ENCODE results near the gene PVALB. TPM values are rescaled to one million over a fixed set of nuclear protein-coding genes. Genes with fewer than 3 reads are reported as not detected.

Gene PVALB
- total RNA-seq, 1 experiment from 2014 or later, result not detected

DNA sequence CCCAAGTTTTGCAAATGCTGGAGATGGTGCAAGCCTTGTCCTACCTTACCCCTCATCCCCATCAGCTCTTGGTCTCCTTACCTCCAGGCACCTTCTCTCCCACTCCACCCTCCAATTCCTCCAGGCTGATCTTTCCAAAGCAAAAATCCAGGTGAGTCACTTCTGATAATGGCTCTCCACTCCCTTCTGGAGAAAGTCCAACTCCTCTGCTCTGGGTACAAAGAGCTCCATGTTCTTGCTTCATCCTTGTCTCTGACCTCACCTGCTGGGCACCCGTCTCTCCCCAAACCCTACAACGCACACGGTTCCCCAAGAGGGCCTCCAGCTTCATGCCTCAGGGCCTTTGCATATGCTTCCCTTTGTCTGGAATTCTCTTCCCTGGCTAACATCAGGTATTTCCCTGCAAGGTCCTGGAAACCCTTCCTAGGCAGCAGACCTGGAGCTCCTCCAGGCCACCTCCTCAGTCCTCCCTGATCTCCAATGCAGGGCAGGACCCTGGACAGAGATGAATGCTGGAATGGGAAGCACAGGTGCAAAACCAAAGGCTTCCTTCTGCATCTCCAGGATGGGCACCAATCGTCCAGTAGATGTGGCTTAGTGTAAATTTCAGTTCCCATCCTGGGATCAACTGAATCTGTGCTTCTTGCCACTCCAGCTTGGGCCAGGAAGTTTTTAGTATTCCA, 63.6 kb downstream of the PVALB start:
- BruUV-seq (replicated peaks), result no TSS peak
- intact Hi-C loops (cut with micrococcal nuclease), result no loop called here

More for the DNA sequence above, 63.6 kb downstream of the PVALB start:
- no peak for DNase-seq (ENCODE audit: low read depth, low spot score)
- ChIA-PET POLR2A (interaction anchor here (1.4 kb wide), 1 partner anchor 23 kb away, joined by 4 read pairs; the partner anchor contains the start of gene IFT27), RAD21 (ENCODE audit: low non-redundant PET in 1 of 2, low total read pairs in 2 of 2, uncharacterized antibody in 2 of 2, unreplicated experiment in 2 of 2) (no interaction called here), CTCF (interaction anchor here (0.6 to 1.9 kb wide), 5 partner anchors 11 to 207 kb away, joined by 3 to 6 read pairs (median 4); partner anchors contain the start of gene IFT27)
- peak overlapping the region; percentile 46 for H3K4me2 ChIP-seq (ENCODE audit: low read length)
- TF ChIP-seq, protein P1, sequence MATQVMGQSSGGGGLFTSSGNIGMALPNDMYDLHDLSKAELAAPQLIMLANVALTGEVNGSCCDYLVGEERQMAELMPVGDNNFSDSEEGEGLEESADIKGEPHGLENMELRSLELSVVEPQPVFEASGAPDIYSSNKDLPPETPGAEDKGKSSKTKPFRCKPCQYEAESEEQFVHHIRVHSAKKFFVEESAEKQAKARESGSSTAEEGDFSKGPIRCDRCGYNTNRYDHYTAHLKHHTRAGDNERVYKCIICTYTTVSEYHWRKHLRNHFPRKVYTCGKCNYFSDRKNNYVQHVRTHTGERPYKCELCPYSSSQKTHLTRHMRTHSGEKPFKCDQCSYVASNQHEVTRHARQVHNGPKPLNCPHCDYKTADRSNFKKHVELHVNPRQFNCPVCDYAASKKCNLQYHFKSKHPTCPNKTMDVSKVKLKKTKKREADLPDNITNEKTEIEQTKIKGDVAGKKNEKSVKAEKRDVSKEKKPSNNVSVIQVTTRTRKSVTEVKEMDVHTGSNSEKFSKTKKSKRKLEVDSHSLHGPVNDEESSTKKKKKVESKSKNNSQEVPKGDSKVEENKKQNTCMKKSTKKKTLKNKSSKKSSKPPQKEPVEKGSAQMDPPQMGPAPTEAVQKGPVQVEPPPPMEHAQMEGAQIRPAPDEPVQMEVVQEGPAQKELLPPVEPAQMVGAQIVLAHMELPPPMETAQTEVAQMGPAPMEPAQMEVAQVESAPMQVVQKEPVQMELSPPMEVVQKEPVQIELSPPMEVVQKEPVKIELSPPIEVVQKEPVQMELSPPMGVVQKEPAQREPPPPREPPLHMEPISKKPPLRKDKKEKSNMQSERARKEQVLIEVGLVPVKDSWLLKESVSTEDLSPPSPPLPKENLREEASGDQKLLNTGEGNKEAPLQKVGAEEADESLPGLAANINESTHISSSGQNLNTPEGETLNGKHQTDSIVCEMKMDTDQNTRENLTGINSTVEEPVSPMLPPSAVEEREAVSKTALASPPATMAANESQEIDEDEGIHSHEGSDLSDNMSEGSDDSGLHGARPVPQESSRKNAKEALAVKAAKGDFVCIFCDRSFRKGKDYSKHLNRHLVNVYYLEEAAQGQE (IDR thresholded peaks at IDR 0.05; ENCODE audit: low read depth), result peak; percentile 67
- TF ChIP-seq FOSL1 (IDR thresholded peaks at IDR 0.05; ENCODE audit: low read depth), result no peak
- no peaks in the 10 kb centered on the region for H3K36me3 ChIP-seq (ENCODE audit: control insufficient read depth in 1 of 2, insufficient read depth in 2 of 2, low read length in 2 of 2)
- no peaks in the 10 kb centered on the region for H3K9me2 ChIP-seq (ENCODE audit: insufficient read depth)
- H3K27me3 ChIP-seq (ENCODE audit: insufficient read depth, low read length), result peaks cover 5% of the 10 kb centered on the region; the same call in 1 of the 2 replicates
- H3K9ac ChIP-seq (ENCODE audit: low read length), result no peak overlapping the region
- H3K4me1 ChIP-seq (ENCODE audit: control insufficient read depth in 1 of 2, insufficient read depth in 2 of 2, low read length in 2 of 2), result peaks cover 0 to 12% of the 10 kb centered on the region in 2 experiments; a peak in 3 of 4 replicates
- ATAC-seq, result peak; percentile 50; the same call in 1 of the 2 replicates
- H3K27ac ChIP-seq (ENCODE audit: low read depth, low read length), result no peak overlapping the region
- H3K4me3 ChIP-seq (replicated peaks in 1 of 2; ENCODE audit: low read depth in 1 of 2, low read length in 2 of 2), result no peak overlapping the region
- H3K9me3 ChIP-seq (ENCODE audit: control insufficient read depth in 1 of 2, insufficient read depth in 1 of 2, low read depth in 1 of 2, low read length in 2 of 2), result no peaks in the 10 kb centered on the region
- no peaks in the 10 kb centered on the region for H4K20me1 ChIP-seq (ENCODE audit: insufficient read depth)
- H2AFZ ChIP-seq (ENCODE audit: low read depth, low read length, poor library complexity, severe bottlenecking), result no peak overlapping the region
- no peaks in the 10 kb centered on the region for H3K79me2 ChIP-seq (ENCODE audit: insufficient read depth, low read length)

Other genes starting within 250 kb of the PVALB start
- not detected for gene CACNG2, start 113.3 kb downstream of the PVALB start, total RNA-seq (2021; ENCODE audit: unreplicated experiment)
- 23.2 TPM for gene IFT27, start 40.9 kb downstream of the PVALB start, total RNA-seq (2021; ENCODE audit: unreplicated experiment)
- 0.37 TPM for gene NCF4, start 44.0 kb upstream of the PVALB start, total RNA-seq (2021; ENCODE audit: unreplicated experiment)
- gene CSF2RB, start 96.6 kb upstream of the PVALB start, total RNA-seq (2021; ENCODE audit: unreplicated experiment), result 0.10 TPM
- gene TST, start 202.4 kb upstream of the PVALB start, total RNA-seq (2021; ENCODE audit: unreplicated experiment), result 32.1 TPM
- gene MPST, start 202.7 kb upstream of the PVALB start, total RNA-seq (2021; ENCODE audit: unreplicated experiment), result 68.6 TPM
- gene KCTD17, start 234.7 kb upstream of the PVALB start, total RNA-seq (2021; ENCODE audit: unreplicated experiment), result 23.4 TPM

Data from HCT116 (cell line).